ENCODE data around the gene SMIM34.

The SMIM34 gene

DNA sequence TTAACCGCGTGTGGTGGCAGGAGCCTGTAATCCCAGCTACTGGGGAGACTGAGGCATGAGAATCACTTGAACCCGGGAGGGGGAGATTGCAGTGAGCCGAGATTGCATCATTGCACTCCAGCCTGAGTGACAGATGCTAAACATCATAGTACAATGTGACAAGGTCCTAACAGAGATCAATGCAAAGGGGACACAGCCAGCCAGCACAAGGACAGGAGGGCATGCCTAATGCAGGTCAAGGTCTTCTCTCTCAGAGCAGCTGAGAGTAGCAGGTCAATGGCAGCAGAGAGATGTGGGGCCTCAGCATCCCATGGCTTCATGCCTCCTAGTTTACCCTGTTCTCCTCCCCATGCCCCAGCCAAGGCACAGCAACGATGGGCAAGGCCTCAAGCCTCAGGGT is 51.4 kb downstream of the SMIM34 start:
- no peak for DNase-seq

GRCh38 chr21:34369741-34370140 is 54.0 kb downstream of the SMIM34 start:
- DNase-seq = no peak
